Mesenchymal stem cell (in vitro differentiated cells and primary cell): ENCODE results near the gene GJD3.
A peak's percentile ranks its signal among the peaks of the same experiment; 100 is the strongest.

Experiments used
- DNase-seq: peaks from one replicate; pipeline ENCODE4 v3.0.0-alpha.2; 2013
- H2AFZ ChIP-seq: one replicate; pipeline ENCODE4 v1.6.1; 2013; ENCODE audit warnings: low read depth, mild to moderate bottlenecking, control low read depth, inconsistent platforms, low read length, moderate library complexity
- H2AK5ac ChIP-seq: 2 replicates; pipeline ENCODE4 v1.6.1; 2013; ENCODE audit warnings: low read length, moderate library complexity, mild to moderate bottlenecking, inconsistent platforms; ENCODE audit not compliant: severe bottlenecking
- H2BK120ac ChIP-seq: one replicate; pipeline ENCODE4 v1.6.1; 2013; ENCODE audit warnings: low read depth, mild to moderate bottlenecking, inconsistent platforms, low read length, moderate library complexity
- H2BK12ac ChIP-seq, 2 experiments: one replicate each; pipeline ENCODE4 v1.6.1; 2013; ENCODE audit warnings: inconsistent platforms in 2 of 2, low read length in 2 of 2, mild to moderate bottlenecking in 2 of 2, moderate library complexity in 2 of 2, control low read depth in 1 of 2
- H2BK15ac ChIP-seq: one replicate; pipeline ENCODE4 v1.6.1; 2013; ENCODE audit warnings: mild to moderate bottlenecking, low read depth, inconsistent platforms; ENCODE audit not compliant: poor library complexity, severe bottlenecking
- H2BK5ac ChIP-seq: 2 replicates; pipeline ENCODE4 v1.6.1; 2013; ENCODE audit warnings: low read depth, mild to moderate bottlenecking, low read length, control low read depth, inconsistent platforms; ENCODE audit not compliant: poor library complexity, severe bottlenecking
- H3K14ac ChIP-seq, 2 experiments: one replicate each; pipeline ENCODE4 v1.6.1; 2013; ENCODE audit warnings: inconsistent platforms in 2 of 2, low read length in 2 of 2, control low read depth in 1 of 2, mild to moderate bottlenecking in 1 of 2, moderate library complexity in 1 of 2
- H3K18ac ChIP-seq, 2 experiments: one replicate each; pipeline ENCODE4 v1.6.1; 2013; ENCODE audit warnings: inconsistent platforms in 2 of 2, low read length in 2 of 2, control low read depth in 1 of 2, low read depth in 1 of 2, mild to moderate bottlenecking in 1 of 2
- H3K23ac ChIP-seq, 2 experiments: one replicate each; pipeline ENCODE4 v1.6.1; 2013; ENCODE audit warnings: inconsistent platforms in 2 of 2, low read length in 2 of 2, mild to moderate bottlenecking in 2 of 2, moderate library complexity in 2 of 2, control low read depth in 1 of 2
- H3K27ac ChIP-seq: 2 replicates; pipeline ENCODE4 v1.5.1; 2013; ENCODE audit warnings: mild to moderate bottlenecking, moderate library complexity, low read length, control low read depth, inconsistent platforms; ENCODE audit not compliant: poor library complexity, severe bottlenecking
- H3K27me3 ChIP-seq, 2 experiments: 2 replicates each; pipeline versions ENCODE4 v1.6.1 to v1.7.0; 2013; ENCODE audit warnings: low read length in 2 of 2, mild to moderate bottlenecking in 2 of 2, moderate library complexity in 2 of 2, control low read depth in 1 of 2, inconsistent platforms in 1 of 2; ENCODE audit not compliant: control insufficient read depth in 1 of 2, insufficient read depth in 1 of 2
- H3K36me3 ChIP-seq, 2 experiments: 2 replicates each; pipeline versions ENCODE4 v1.6.1 to v1.7.0; 2013; ENCODE audit warnings: low read length in 2 of 2, control low read depth in 1 of 2, inconsistent platforms in 1 of 2, low read depth in 1 of 2, mild to moderate bottlenecking in 1 of 2; ENCODE audit not compliant: insufficient read depth in 2 of 2, control insufficient read depth in 1 of 2
- H3K4ac ChIP-seq, 2 experiments: one replicate each; pipeline ENCODE4 v1.6.1; 2013; ENCODE audit warnings: inconsistent platforms in 2 of 2, low read length in 2 of 2, mild to moderate bottlenecking in 2 of 2, moderate library complexity in 2 of 2, control low read depth in 1 of 2, low read depth in 1 of 2
- H3K4me1 ChIP-seq: 2 replicates; pipeline ENCODE4 v1.6.1; 2013; ENCODE audit warnings: low read depth, low read length, control low read depth; ENCODE audit not compliant: control insufficient read depth, insufficient read depth
- H3K4me2 ChIP-seq: 2 replicates; pipeline ENCODE4 v1.6.1; 2013; ENCODE audit warnings: low read length, mild to moderate bottlenecking, inconsistent platforms; ENCODE audit not compliant: poor library complexity, severe bottlenecking
- H3K4me3 ChIP-seq, 2 experiments: 2 replicates each; pipeline versions ENCODE4 v1.5.1 to v1.7.0; 2013; ENCODE audit warnings: low read length in 2 of 2, mild to moderate bottlenecking in 2 of 2, control low read depth in 1 of 2, low read depth in 1 of 2; ENCODE audit not compliant: insufficient read depth in 1 of 2
- H3K79me1 ChIP-seq: replicated peaks from 2 replicates; pipeline ENCODE4 v1.6.1; 2013; ENCODE audit warnings: mild to moderate bottlenecking, control low read depth, low read length, inconsistent platforms; ENCODE audit not compliant: poor library complexity, severe bottlenecking
- H3K9ac ChIP-seq: 2 replicates; pipeline ENCODE4 v1.7.0; 2013; ENCODE audit warnings: mild to moderate bottlenecking, low read length, moderate library complexity
- H3K9me3 ChIP-seq: 2 replicates; pipeline ENCODE4 v1.7.0; 2013; ENCODE audit warnings: mild to moderate bottlenecking, low read length; ENCODE audit not compliant: control insufficient read depth
- H4K8ac ChIP-seq: one replicate; pipeline ENCODE4 v1.6.1; 2013; ENCODE audit warnings: inconsistent platforms, mild to moderate bottlenecking, low read length, moderate library complexity
- H4K91ac ChIP-seq: one replicate; pipeline ENCODE4 v1.6.1; 2013; ENCODE audit warnings: mild to moderate bottlenecking, low read length, inconsistent platforms
- WGBS: methylation state at CpG from one replicate; pipeline ENCODE4 v1.1.7; 2013; ENCODE audit warnings: mixed read lengths; 5-methylcytosine and 5-hydroxymethylcytosine counted together

The GJD3 gene

GRCh38 chr17:40366861-40367518 lies 2.5 kb upstream of the GJD3 start:
- Histone ChIP-seq H3K18ac (no peak overlapping the region), H2BK120ac (no peak overlapping the region), H3K23ac (no peak overlapping the region), H3K27ac (no peak overlapping the region), H2BK15ac (no peak overlapping the region), H2AFZ (no peak overlapping the region), H3K27me3 (no peaks in the 10 kb centered on the region), H3K9ac (no peak overlapping the region), H2AK5ac (no peak overlapping the region), H3K9me3 (no peaks in the 10 kb centered on the region), H3K4me1 (peaks cover 23% of the 10 kb centered on the region), H2BK5ac (no peak overlapping the region), H4K91ac (no peak overlapping the region), H3K4ac (no peak overlapping the region), H4K8ac (no peak overlapping the region), H3K14ac (no peak overlapping the region), H3K36me3 (peaks cover 0 to 4% of the 10 kb centered on the region in 2 experiments), H3K79me1 (peaks cover 5% of the 10 kb centered on the region), H3K4me3 (no peak overlapping the region), H3K4me2 (no peak overlapping the region), H2BK12ac (no peak overlapping the region)
- no peak for DNase-seq
- 82% methylated on average over 16 of the region's 17 CpGs for WGBS

GRCh38 chr17:40366076-40366860 lies 1.7 kb upstream of the GJD3 start:
- H3K4me1 ChIP-seq, result peaks cover 27% of the 10 kb centered on the region
- H4K8ac ChIP-seq, result no peak overlapping the region
- H3K18ac ChIP-seq, result no peak overlapping the region
- H2AFZ ChIP-seq, result no peak overlapping the region
- no peak for DNase-seq
- no peaks in the 10 kb centered on the region for H3K9me3 ChIP-seq
- no peak overlapping the region for H3K14ac ChIP-seq
- no peak overlapping the region for H2AK5ac ChIP-seq
- peaks cover 0 to 4% of the 10 kb centered on the region in 2 experiments for H3K36me3 ChIP-seq
- H3K23ac ChIP-seq, result no peak overlapping the region
- no peak overlapping the region for H2BK5ac ChIP-seq
- 92% methylated on average over 18 of the region's 18 CpGs for WGBS
- no peak overlapping the region for H2BK120ac ChIP-seq
- H4K91ac ChIP-seq, result no peak overlapping the region
- no peak overlapping the region for H3K4ac ChIP-seq
- H3K4me2 ChIP-seq, result no peak overlapping the region
- H3K9ac ChIP-seq, result no peak overlapping the region
- H3K27me3 ChIP-seq, result no peaks in the 10 kb centered on the region
- no peak overlapping the region for H2BK12ac ChIP-seq
- H3K79me1 ChIP-seq, result peaks cover 5% of the 10 kb centered on the region
- H3K4me3 ChIP-seq, result no peak overlapping the region
- H3K27ac ChIP-seq, result no peak overlapping the region
- H2BK15ac ChIP-seq, result no peak overlapping the region

GRCh38 chr17:40364906-40365305 lies 369 bp upstream of the GJD3 start:
- Histone ChIP-seq H3K9me3 (no peaks in the 10 kb centered on the region), H4K91ac (no peak overlapping the region)
- WGBS, result 93% methylated on average over 8 of the region's 9 CpGs

GRCh38 chr17:40363111-40363827 lies 1.3 kb downstream of the GJD3 start:
- Histone ChIP-seq H2BK12ac (peak overlapping the region in 1 of 2 experiments; percentile 26), H3K79me1 (peaks cover 5% of the 10 kb centered on the region), H3K4me3 (peak overlapping the region; percentile 73 to 80), H3K23ac (peak overlapping the region in 1 of 2 experiments; percentile 62), H2BK15ac (no peak overlapping the region), H3K9me3 (no peaks in the 10 kb centered on the region), H3K4me1 (peaks cover 27% of the 10 kb centered on the region), H3K4me2 (peak overlapping the region; percentile 95), H2BK120ac (peak overlapping the region; percentile 13), H3K14ac (peak overlapping the region in 1 of 2 experiments; percentile 72), H3K9ac (peak overlapping the region; percentile 62), H2AK5ac (no peak overlapping the region), H3K27me3 (no peaks in the 10 kb centered on the region), H2BK5ac (no peak overlapping the region), H3K18ac (peak overlapping the region; percentile 69 to 75), H3K27ac (no peak overlapping the region), H4K91ac (peak overlapping the region; percentile 85), H3K36me3 (peaks cover 0 to 4% of the 10 kb centered on the region in 2 experiments), H2AFZ (peak overlapping the region; percentile 76), H4K8ac (peak overlapping the region; percentile 86), H3K4ac (peak overlapping the region; percentile 35 to 66)
- under 1% methylated on average over 88 of the region's 91 CpGs for WGBS
- DNase-seq, result peak; percentile 52

More at GRCh38 chr17:40364906-40365305, 369 bp upstream of the GJD3 start:
- no peak overlapping the region for H2AK5ac ChIP-seq
- H2BK120ac ChIP-seq, result no peak overlapping the region
- peaks cover 0 to 4% of the 10 kb centered on the region in 2 experiments for H3K36me3 ChIP-seq
- H2BK5ac ChIP-seq, result no peak overlapping the region
- peaks cover 5% of the 10 kb centered on the region for H3K79me1 ChIP-seq
- no peaks in the 10 kb centered on the region for H3K27me3 ChIP-seq
- H3K18ac ChIP-seq, result no peak overlapping the region
- no peak overlapping the region for H3K23ac ChIP-seq
- H3K4ac ChIP-seq, result no peak overlapping the region
- no peak overlapping the region for H3K27ac ChIP-seq
- H3K4me3 ChIP-seq, result peak overlapping the region in 1 of 2 experiments; percentile 80
- H3K4me1 ChIP-seq, result peaks cover 27% of the 10 kb centered on the region
- no peak overlapping the region for H4K8ac ChIP-seq
- no peak overlapping the region for H2BK15ac ChIP-seq
- no peak for DNase-seq
- H3K9ac ChIP-seq, result peak overlapping the region; percentile 62
- no peak overlapping the region for H3K14ac ChIP-seq
- no peak overlapping the region for H2AFZ ChIP-seq
- no peak overlapping the region for H2BK12ac ChIP-seq
- H3K4me2 ChIP-seq, result no peak overlapping the region
